ENCODE measurements around the gene ARHGAP25. TPM values are rescaled to one million over a fixed set of nuclear protein-coding genes. Genes with fewer than 3 reads are reported as not detected.

The ARHGAP25 gene
- total RNA-seq, 1 experiment from 2014 or later = 0.27 TPM

DNA sequence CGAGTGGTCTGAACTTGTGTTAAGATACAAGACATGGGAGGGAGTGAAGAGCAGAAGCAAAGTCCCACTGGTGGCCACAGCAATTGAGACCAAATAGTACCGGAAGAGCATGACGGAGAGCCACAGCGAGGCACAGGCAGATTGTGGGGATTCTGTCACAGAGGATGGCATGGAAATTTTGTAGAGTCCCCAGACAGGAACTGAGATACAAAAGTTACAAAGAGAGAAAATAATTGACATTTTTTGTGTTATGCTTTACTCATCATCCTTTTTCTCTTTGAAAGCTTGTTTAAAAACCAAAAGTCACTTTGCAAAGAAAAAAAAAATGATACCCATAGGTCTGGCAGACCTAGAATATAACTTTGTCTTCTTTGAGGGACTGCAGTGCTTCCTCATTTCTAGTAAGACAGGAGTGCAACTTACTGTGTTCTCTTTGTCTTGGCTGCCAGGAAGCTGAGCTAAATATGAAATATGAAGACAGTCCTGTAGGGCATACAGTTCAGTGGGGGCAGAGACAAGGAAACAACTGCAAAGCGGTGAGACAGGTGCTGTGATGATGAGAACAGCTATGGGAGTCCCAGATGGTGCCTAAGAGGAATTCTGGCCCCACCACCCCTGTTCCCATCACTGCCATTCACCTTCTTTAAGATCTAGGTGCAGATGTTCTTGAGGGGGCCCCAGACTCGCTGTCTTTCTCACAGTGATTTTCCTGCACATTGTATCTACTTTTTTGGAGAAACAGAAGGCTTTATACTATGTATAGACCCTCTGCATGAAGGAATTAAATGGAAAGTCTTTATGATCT is 5.2 kb downstream of the ARHGAP25 start:
- no peak for ATAC-seq

GRCh38 chr2:68740400-68740914 is 5.8 kb downstream of the ARHGAP25 start:
- Histone ChIP-seq H3K79me2 (ENCODE audit: insufficient read depth, low read length) (no peaks in the 10 kb centered on the region), H3K27ac (ENCODE audit: low read depth, low read length) (no peak overlapping the region), H3K36me3 (ENCODE audit: control insufficient read depth in 1 of 2, insufficient read depth in 2 of 2, low read length in 2 of 2) (no peaks in the 10 kb centered on the region), H3K9ac (ENCODE audit: low read length) (no peak overlapping the region), H3K4me1 (ENCODE audit: control insufficient read depth in 1 of 2, insufficient read depth in 2 of 2, low read length in 2 of 2) (no peaks in the 10 kb centered on the region), H3K9me3 (ENCODE audit: control insufficient read depth in 1 of 2, insufficient read depth in 1 of 2, low read depth in 1 of 2, low read length in 2 of 2) (no peaks in the 10 kb centered on the region), H3K9me2 (ENCODE audit: insufficient read depth) (no peaks in the 10 kb centered on the region), H4K20me1 (ENCODE audit: insufficient read depth) (no peaks in the 10 kb centered on the region), H3K4me3 (replicated peaks in 1 of 2; ENCODE audit: low read depth in 1 of 2, low read length in 2 of 2) (no peak overlapping the region), H2AFZ (ENCODE audit: low read depth, low read length, poor library complexity, severe bottlenecking) (no peak overlapping the region), H3K4me2 (ENCODE audit: low read length) (no peak overlapping the region), H3K27me3 (ENCODE audit: insufficient read depth, low read length) (0 out of 2 replicates have a peak, but pooled peaks cover under 1% of the 10 kb centered on the region)
- RAD21 ChIA-PET (ENCODE audit: low non-redundant PET in 1 of 2, low total read pairs in 2 of 2, uncharacterized antibody in 2 of 2, unreplicated experiment in 2 of 2) = no interaction called here
- POLR2A ChIA-PET = no interaction called here
- no peak for ATAC-seq
- no peak for DNase-seq (ENCODE audit: low read depth, low spot score)
- BruUV-seq (replicated peaks) = no TSS peak
- CTCF ChIA-PET = interaction anchor here (1.7 kb wide), 1 partner anchor 11 kb away, joined by 9 read pairs; no protein-coding TSS in a partner anchor
- no peak for TF ChIP-seq YY1 (IDR thresholded peaks at IDR 0.05; ENCODE audit: extremely low read depth, insufficient replicate concordance, low read depth, low read length)
- no peak for TF ChIP-seq SP1 (IDR thresholded peaks at IDR 0.05; ENCODE audit: low read depth)
- intact Hi-C loops (cut with micrococcal nuclease) = no loop called here

More for the DNA sequence above, 5.2 kb downstream of the ARHGAP25 start:
- no peak overlapping the region for H3K27ac ChIP-seq (ENCODE audit: low read depth, low read length)
- H3K9me2 ChIP-seq (ENCODE audit: insufficient read depth) = no peaks in the 10 kb centered on the region
- H3K4me2 ChIP-seq (ENCODE audit: low read length) = no peak overlapping the region
- no peak for DNase-seq (ENCODE audit: low read depth, low spot score)
- TF ChIP-seq ATF3 (IDR thresholded peaks at IDR 0.05) (no peak), POLR2AphosphoS5 (IDR thresholded peaks at IDR 0.05; ENCODE audit: low read depth, low read length) (no peak)
- H3K4me3 ChIP-seq (replicated peaks in 1 of 2; ENCODE audit: low read depth in 1 of 2, low read length in 2 of 2) = no peak overlapping the region
- no peaks in the 10 kb centered on the region for H3K4me1 ChIP-seq (ENCODE audit: control insufficient read depth in 1 of 2, insufficient read depth in 2 of 2, low read length in 2 of 2)
- no TSS peak for BruUV-seq (replicated peaks)
- no peaks in the 10 kb centered on the region for H3K9me3 ChIP-seq (ENCODE audit: control insufficient read depth in 1 of 2, insufficient read depth in 1 of 2, low read depth in 1 of 2, low read length in 2 of 2)
- ChIA-PET POLR2A (no interaction called here), RAD21 (ENCODE audit: low non-redundant PET in 1 of 2, low total read pairs in 2 of 2, uncharacterized antibody in 2 of 2, unreplicated experiment in 2 of 2) (no interaction called here), CTCF (interaction anchor here (0.7 kb wide), 1 partner anchor 12 kb away, joined by 3 read pairs; no protein-coding TSS in a partner anchor)
- H3K79me2 ChIP-seq (ENCODE audit: insufficient read depth, low read length) = no peaks in the 10 kb centered on the region
- H3K9ac ChIP-seq (ENCODE audit: low read length) = no peak overlapping the region
- H4K20me1 ChIP-seq (ENCODE audit: insufficient read depth) = no peaks in the 10 kb centered on the region
- 0 out of 2 replicates have a peak, but pooled peaks cover 7% of the 10 kb centered on the region for H3K27me3 ChIP-seq (ENCODE audit: insufficient read depth, low read length)
- intact Hi-C loops (cut with micrococcal nuclease) = no loop called here
- no peak overlapping the region for H2AFZ ChIP-seq (ENCODE audit: low read depth, low read length, poor library complexity, severe bottlenecking)
- H3K36me3 ChIP-seq (ENCODE audit: control insufficient read depth in 1 of 2, insufficient read depth in 2 of 2, low read length in 2 of 2) = no peaks in the 10 kb centered on the region
